Measurements from ENCODE around the gene DPP6. TPM values are rescaled to one million over a fixed set of nuclear protein-coding genes. Genes with fewer than 3 reads are reported as not detected.
A peak's percentile ranks its signal among the peaks of the same experiment; 100 is the strongest.
"Not testable (repeated sequence)": the region's sequence is repeated elsewhere in the genome, so short reads cannot be mapped to it uniquely, and the experiment has no call there.

DPP6 gene
- total and polyA plus RNA-seq, 8 donors: 1.0 to 11.2 (median 2.6) TPM

DNA sequence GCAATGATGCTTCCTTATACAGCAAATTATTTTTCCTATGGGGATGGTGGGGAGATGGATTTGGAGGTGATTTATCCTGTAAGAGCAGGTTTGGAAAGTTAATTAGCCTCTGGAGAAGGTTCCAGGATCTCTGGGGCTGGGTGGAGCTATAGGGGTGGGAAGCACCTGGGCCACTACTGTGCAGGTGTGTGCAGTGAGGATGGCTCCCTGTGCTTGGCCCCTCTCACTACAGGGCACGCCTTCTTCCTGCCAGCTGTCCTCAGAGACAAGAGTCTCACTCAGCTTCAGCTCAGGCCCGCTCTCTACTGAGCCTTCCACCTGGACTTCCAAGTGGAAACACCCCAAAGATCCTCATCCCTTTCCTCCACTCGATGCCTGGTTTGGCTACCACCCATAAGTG is 111.4 kb downstream of the DPP6 start:
- H3K4me1 ChIP-seq; H3K9me3 ChIP-seq; H3K36me3 ChIP-seq; ATAC-seq; FAIRE-seq; H3K4me3 ChIP-seq; DNase-seq; H3K27ac ChIP-seq; intact Hi-C loops (cut with DNase I); H3K27me3 ChIP-seq: not testable (repeated sequence)
- WGBS, 2 donors: 50 to 78% methylated on average over 1 to 2 of the region's 3 CpGs

DNA sequence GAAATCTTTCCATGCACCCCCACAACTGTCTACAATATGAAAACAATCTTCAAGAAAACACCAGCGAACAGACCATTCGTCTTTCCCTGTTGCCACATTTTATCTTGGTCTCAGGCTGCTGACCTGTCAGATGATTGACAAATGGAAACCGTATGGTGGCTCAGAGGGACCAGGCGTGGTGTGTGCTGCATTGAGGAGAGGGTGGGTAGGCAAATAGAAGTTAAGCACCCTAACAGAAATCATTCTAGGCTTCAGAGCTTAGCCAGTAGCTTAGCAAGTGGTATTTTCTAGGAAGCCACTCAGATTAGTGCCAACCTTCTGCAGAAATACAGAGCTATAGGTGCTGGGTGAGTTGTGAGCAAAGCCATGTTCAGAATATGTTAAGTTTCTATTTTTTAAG is 114.9 kb downstream of the DPP6 start:
- DNase-seq: no peak
- intact Hi-C loops (cut with DNase I): no loop called here
- 4 to 7% methylated on average over 3 of the region's 4 CpGs for WGBS, 2 donors
- H3K4me3 ChIP-seq: no peak overlapping the region
- no peak overlapping the region for H3K27ac ChIP-seq
- TF ChIP-seq, protein P1, sequence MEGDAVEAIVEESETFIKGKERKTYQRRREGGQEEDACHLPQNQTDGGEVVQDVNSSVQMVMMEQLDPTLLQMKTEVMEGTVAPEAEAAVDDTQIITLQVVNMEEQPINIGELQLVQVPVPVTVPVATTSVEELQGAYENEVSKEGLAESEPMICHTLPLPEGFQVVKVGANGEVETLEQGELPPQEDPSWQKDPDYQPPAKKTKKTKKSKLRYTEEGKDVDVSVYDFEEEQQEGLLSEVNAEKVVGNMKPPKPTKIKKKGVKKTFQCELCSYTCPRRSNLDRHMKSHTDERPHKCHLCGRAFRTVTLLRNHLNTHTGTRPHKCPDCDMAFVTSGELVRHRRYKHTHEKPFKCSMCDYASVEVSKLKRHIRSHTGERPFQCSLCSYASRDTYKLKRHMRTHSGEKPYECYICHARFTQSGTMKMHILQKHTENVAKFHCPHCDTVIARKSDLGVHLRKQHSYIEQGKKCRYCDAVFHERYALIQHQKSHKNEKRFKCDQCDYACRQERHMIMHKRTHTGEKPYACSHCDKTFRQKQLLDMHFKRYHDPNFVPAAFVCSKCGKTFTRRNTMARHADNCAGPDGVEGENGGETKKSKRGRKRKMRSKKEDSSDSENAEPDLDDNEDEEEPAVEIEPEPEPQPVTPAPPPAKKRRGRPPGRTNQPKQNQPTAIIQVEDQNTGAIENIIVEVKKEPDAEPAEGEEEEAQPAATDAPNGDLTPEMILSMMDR (IDR thresholded peaks at IDR 0.05): no peak
- no peaks in the 10 kb centered on the region for H3K27me3 ChIP-seq
- H3K9me3 ChIP-seq: no peaks in the 10 kb centered on the region
- H3K4me1 ChIP-seq: no peaks in the 10 kb centered on the region
- no peak for ATAC-seq
- FAIRE-seq: no peak
- no peaks in the 10 kb centered on the region for H3K36me3 ChIP-seq

GRCh38 chr7:154167807-154168206 is 115.6 kb downstream of the DPP6 start:
- intact Hi-C loops (cut with DNase I): no loop called here
- no peaks in the 10 kb centered on the region for H3K4me1 ChIP-seq
- no peak overlapping the region for H3K27ac ChIP-seq
- TF ChIP-seq, protein P1 (IDR thresholded peaks at IDR 0.05): no peak
- ATAC-seq (peak in 1 of 4 donors; percentile 26), DNase-seq (no peak), FAIRE-seq (no peak)
- H3K27me3 ChIP-seq: no peaks in the 10 kb centered on the region
- WGBS, 2 donors: 56% methylated on average over 4 of the region's 4 CpGs
- no peaks in the 10 kb centered on the region for H3K36me3 ChIP-seq
- no peaks in the 10 kb centered on the region for H3K9me3 ChIP-seq
- H3K4me3 ChIP-seq: no peak overlapping the region

DNA sequence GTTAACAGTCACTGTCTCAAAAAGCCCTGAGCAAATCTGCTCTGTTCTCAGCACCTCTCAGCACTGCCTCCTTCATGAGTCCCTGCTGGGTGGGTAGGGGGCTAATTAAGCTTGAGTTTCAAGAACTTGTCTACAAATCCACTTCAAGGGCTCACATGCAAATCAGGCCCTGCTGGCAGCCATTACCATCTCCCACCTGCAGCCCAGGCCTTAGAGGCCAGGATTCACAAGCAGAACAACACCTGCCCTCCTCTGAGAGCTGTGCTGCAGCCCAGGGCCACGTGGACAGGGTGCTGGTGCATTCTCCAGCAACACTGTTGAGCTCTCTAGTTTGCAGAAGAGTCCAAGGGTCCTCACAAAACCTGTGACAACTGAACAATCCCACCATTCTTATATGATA is 119.2 kb downstream of the DPP6 start:
- H3K4me1 ChIP-seq: no peaks in the 10 kb centered on the region
- H3K27ac ChIP-seq: no peak overlapping the region
- no peak overlapping the region for H3K4me3 ChIP-seq
- H3K9me3 ChIP-seq: no peaks in the 10 kb centered on the region
- TF ChIP-seq, protein P1 (IDR thresholded peaks at IDR 0.05): no peak
- no peak for ATAC-seq
- DNase-seq: no peak
- intact Hi-C loops (cut with DNase I): no loop called here
- H3K36me3 ChIP-seq: no peaks in the 10 kb centered on the region
- FAIRE-seq: no peak
- WGBS, 2 donors: 19 to 20% methylated on average over 1 of the region's 1 CpG
- H3K27me3 ChIP-seq: no peaks in the 10 kb centered on the region

- no peaks in the 10 kb centered on the region for H3K27me3 ChIP-seq
- no peak overlapping the region for H3K4me3 ChIP-seq
- WGBS, 2 donors: 63 to 69% methylated on average over 3 of the region's 3 CpGs
- no peak for ATAC-seq
- FAIRE-seq: no peak
- TF ChIP-seq, protein P1 (IDR thresholded peaks at IDR 0.05): no peak
- no peak for DNase-seq
- H3K9me3 ChIP-seq: no peaks in the 10 kb centered on the region
- no peaks in the 10 kb centered on the region for H3K4me1 ChIP-seq
- intact Hi-C loops (cut with DNase I): no loop called here
- no peak overlapping the region for H3K27ac ChIP-seq
- H3K36me3 ChIP-seq: no peaks in the 10 kb centered on the region
Measured at GRCh38 chr7:154172236-154172635, 120.0 kb downstream of the DPP6 start.

GRCh38 chr7:154177584-154177983 is 125.4 kb downstream of the DPP6 start:
- ATAC-seq: no peak
- intact Hi-C loops (cut with DNase I): no loop called here
- Histone ChIP-seq H3K36me3 (no peaks in the 10 kb centered on the region), H3K4me3 (no peak overlapping the region), H3K27ac (no peak overlapping the region), H3K4me1 (no peaks in the 10 kb centered on the region), H3K9me3 (no peaks in the 10 kb centered on the region), H3K27me3 (no peaks in the 10 kb centered on the region)
- 82 to 85% methylated on average over 7 of the region's 7 CpGs for WGBS, 2 donors
- no peak for DNase-seq
- no peak for FAIRE-seq
- TF ChIP-seq, protein P1 (IDR thresholded peaks at IDR 0.05): no peak
